Activated T-cell treated with anti-CD3 and anti-CD28 coated beads, Interleukin-2, amount 50 U/mL, for 4 hours (primary cell): ENCODE results near the gene DDX46. TPM values are rescaled to one million over a fixed set of nuclear protein-coding genes. Genes with fewer than 3 reads are reported as not detected.
"Not testable (repeated sequence)": the region's sequence is repeated elsewhere in the genome, so short reads cannot be mapped to it uniquely, and the experiment has no call there.

ENCODE experiments used
- ATAC-seq, 2 donors: fragments of 200-7000 bp; cut with Tn5 transposase; one replicate each; pipeline ENCODE4 v1.10.0; 2021
- DNase-seq: peaks from one replicate; pipeline ENCODE4 v3.0.0-alpha.2; 2020
- H3K27me3 Mint-ChIP-seq: one replicate; pipeline ENCODE4 v1.8.0; 2021; ENCODE audit warnings: low read depth, mixed read lengths
- H3K36me3 Mint-ChIP-seq: one replicate; pipeline ENCODE4 v1.8.0; 2022; ENCODE audit warnings: mixed read lengths; ENCODE audit not compliant: insufficient read depth
- H3K4me1 Mint-ChIP-seq: one replicate; pipeline ENCODE4 v1.8.0; 2021; ENCODE audit warnings: low read depth, mixed read lengths
- H3K4me3 Mint-ChIP-seq: one replicate; pipeline ENCODE4 v1.8.0; 2021; ENCODE audit warnings: mild to moderate bottlenecking, moderate library complexity, mixed read lengths
- H3K9me3 Mint-ChIP-seq: one replicate; pipeline ENCODE4 v1.8.0; 2021; ENCODE audit warnings: mixed read lengths
- total RNA-seq, 3 donors: library from RNA; stranded (reverse); gene quantifications; one replicate each; pipeline ENCODE4 v1.2.1, GENCODE V29; 2021

The DDX46 gene
- total RNA-seq, 3 donors from 2014 or later: 70.9 to 80.8 (median 72.2) TPM

- not testable (repeated sequence) for ATAC-seq, H3K9me3 Mint-ChIP-seq, H3K4me1 Mint-ChIP-seq, DNase-seq, H3K27me3 Mint-ChIP-seq, H3K4me3 Mint-ChIP-seq
- H3K36me3 Mint-ChIP-seq: peaks cover 21% of the 10 kb centered on the region
Measured at GRCh38 chr5:134767528-134768291, 9.1 kb downstream of the DDX46 start.

- no peak for ATAC-seq
- no peaks in the 10 kb centered on the region for H3K27me3 Mint-ChIP-seq
Measured at GRCh38 chr5:134769206-134769605, 10.6 kb downstream of the DDX46 start.

GRCh38 chr5:134772461-134773125 lies 14.0 kb downstream of the DDX46 start:
- ATAC-seq (no peak), DNase-seq (no peak)
- Mint-ChIP-seq H3K4me3 (no peak overlapping the region), H3K36me3 (peaks cover 25% of the 10 kb centered on the region), H3K27me3 (no peaks in the 10 kb centered on the region), H3K4me1 (no peaks in the 10 kb centered on the region), H3K9me3 (no peaks in the 10 kb centered on the region)

More at GRCh38 chr5:134769206-134769605, 10.6 kb downstream of the DDX46 start:
- H3K9me3 Mint-ChIP-seq: no peaks in the 10 kb centered on the region
- no peak for DNase-seq
- H3K4me3 Mint-ChIP-seq: no peak overlapping the region
- H3K4me1 Mint-ChIP-seq: no peaks in the 10 kb centered on the region
- H3K36me3 Mint-ChIP-seq: peaks cover 24% of the 10 kb centered on the region

- no peaks in the 10 kb centered on the region for H3K27me3 Mint-ChIP-seq
- no peaks in the 10 kb centered on the region for H3K9me3 Mint-ChIP-seq
- no peak overlapping the region for H3K4me3 Mint-ChIP-seq
- ATAC-seq: no peak
- H3K4me1 Mint-ChIP-seq: no peaks in the 10 kb centered on the region
- DNase-seq: no peak
- H3K36me3 Mint-ChIP-seq: peaks cover 35% of the 10 kb centered on the region
Measured at GRCh38 chr5:134777366-134777765, 18.8 kb downstream of the DDX46 start.

- H3K9me3 Mint-ChIP-seq: no peaks in the 10 kb centered on the region
- no peak overlapping the region for H3K4me3 Mint-ChIP-seq
- no peaks in the 10 kb centered on the region for H3K4me1 Mint-ChIP-seq
- H3K36me3 Mint-ChIP-seq: peaks cover 39% of the 10 kb centered on the region
- no peaks in the 10 kb centered on the region for H3K27me3 Mint-ChIP-seq
- no peak for DNase-seq
- no peak for ATAC-seq
Measured at GRCh38 chr5:134784241-134784920, 25.8 kb downstream of the DDX46 start.

- H3K9me3 Mint-ChIP-seq: no peaks in the 10 kb centered on the region
- no peak overlapping the region for H3K4me3 Mint-ChIP-seq
- peaks cover 44% of the 10 kb centered on the region for H3K36me3 Mint-ChIP-seq
- no peaks in the 10 kb centered on the region for H3K27me3 Mint-ChIP-seq
- ATAC-seq (no peak), DNase-seq (no peak)
- H3K4me1 Mint-ChIP-seq: no peaks in the 10 kb centered on the region
Measured at GRCh38 chr5:134784946-134785620, 26.5 kb downstream of the DDX46 start.

- no peaks in the 10 kb centered on the region for H3K27me3 Mint-ChIP-seq
- DNase-seq (no peak), ATAC-seq (no peak)
- no peak overlapping the region for H3K4me3 Mint-ChIP-seq
- no peaks in the 10 kb centered on the region for H3K4me1 Mint-ChIP-seq
- H3K9me3 Mint-ChIP-seq: no peaks in the 10 kb centered on the region
- H3K36me3 Mint-ChIP-seq: peaks cover 48% of the 10 kb centered on the region
Measured at GRCh38 chr5:134787692-134788091, 29.1 kb downstream of the DDX46 start.

- peaks cover 52% of the 10 kb centered on the region for H3K36me3 Mint-ChIP-seq
- ATAC-seq (no peak), DNase-seq (no peak)
- no peaks in the 10 kb centered on the region for H3K4me1 Mint-ChIP-seq
- no peaks in the 10 kb centered on the region for H3K27me3 Mint-ChIP-seq
- no peak overlapping the region for H3K4me3 Mint-ChIP-seq
- H3K9me3 Mint-ChIP-seq: no peaks in the 10 kb centered on the region
Measured at GRCh38 chr5:134791580-134791979, 33.0 kb downstream of the DDX46 start.

GRCh38 chr5:134792286-134792685 lies 33.7 kb downstream of the DDX46 start:
- no peak for ATAC-seq
- peaks cover 49% of the 10 kb centered on the region for H3K36me3 Mint-ChIP-seq
- H3K9me3 Mint-ChIP-seq: no peaks in the 10 kb centered on the region
- no peaks in the 10 kb centered on the region for H3K4me1 Mint-ChIP-seq
- DNase-seq: no peak
- H3K4me3 Mint-ChIP-seq: no peak overlapping the region
- H3K27me3 Mint-ChIP-seq: no peaks in the 10 kb centered on the region

- Mint-ChIP-seq H3K36me3 (peaks cover 51% of the 10 kb centered on the region), H3K27me3 (no peaks in the 10 kb centered on the region), H3K4me1 (no peaks in the 10 kb centered on the region), H3K4me3 (no peak overlapping the region), H3K9me3 (no peaks in the 10 kb centered on the region)
- DNase-seq (no peak), ATAC-seq (no peak)
Measured at GRCh38 chr5:134793111-134793510, 34.5 kb downstream of the DDX46 start.

- H3K36me3 Mint-ChIP-seq: peaks cover 57% of the 10 kb centered on the region
- DNase-seq (no peak), ATAC-seq (no peak)
- no peak overlapping the region for H3K4me3 Mint-ChIP-seq
- H3K4me1 Mint-ChIP-seq: no peaks in the 10 kb centered on the region
- H3K27me3 Mint-ChIP-seq: no peaks in the 10 kb centered on the region
- H3K9me3 Mint-ChIP-seq: no peaks in the 10 kb centered on the region
Measured at GRCh38 chr5:134794082-134794481, 35.5 kb downstream of the DDX46 start.

- H3K36me3 Mint-ChIP-seq: peaks cover 51% of the 10 kb centered on the region
- ATAC-seq (no peak), DNase-seq (no peak)
- H3K4me3 Mint-ChIP-seq: no peak overlapping the region
- no peaks in the 10 kb centered on the region for H3K4me1 Mint-ChIP-seq
- no peaks in the 10 kb centered on the region for H3K27me3 Mint-ChIP-seq
- H3K9me3 Mint-ChIP-seq: no peaks in the 10 kb centered on the region
Measured at GRCh38 chr5:134794819-134795218, 36.2 kb downstream of the DDX46 start.

GRCh38 chr5:134798468-134798867 lies 39.9 kb downstream of the DDX46 start:
- Mint-ChIP-seq H3K27me3 (no peaks in the 10 kb centered on the region), H3K4me1 (no peaks in the 10 kb centered on the region), H3K36me3 (peaks cover 47% of the 10 kb centered on the region), H3K9me3 (no peaks in the 10 kb centered on the region), H3K4me3 (no peak overlapping the region)
- DNase-seq: no peak
- ATAC-seq: peak; percentile 46 to 53

GRCh38 chr5:134803821-134804220 lies 45.2 kb downstream of the DDX46 start:
- Mint-ChIP-seq H3K27me3 (no peaks in the 10 kb centered on the region), H3K36me3 (peaks cover 25% of the 10 kb centered on the region), H3K4me1 (no peaks in the 10 kb centered on the region), H3K9me3 (no peaks in the 10 kb centered on the region), H3K4me3 (no peak overlapping the region)
- ATAC-seq (no peak), DNase-seq (no peak)
